Body of pancreas (tissue), 4 donors: Measurements from ENCODE around the gene IL1RL2.

ENCODE experiments used
- POLR2A ChIP-seq, 3 donors: fragments of 450-650 bp; IDR thresholded peaks; one replicate each; pipeline ENCODE4 v1.6.1; 2016; ENCODE audit warnings: antibody characterized with exemption in 3 of 3, mild to moderate bottlenecking in 2 of 3
- TF ChIP-seq, protein P1 (sequence below), 7 experiments: fragments of 450-650 bp in 4 of 7; fragments of 200-600 bp in 3 of 7; sonication (generic) in 3 of 7; IDR thresholded peaks; one replicate each; pipeline ENCODE4 v1.5.1; 2016 to 2019; ENCODE audit warnings: antibody characterized with exemption in 7 of 7

GRCh38 chr2:102235042-102235473 is 48.2 kb downstream of the IL1RL2 start:
- TF ChIP-seq, protein P1, sequence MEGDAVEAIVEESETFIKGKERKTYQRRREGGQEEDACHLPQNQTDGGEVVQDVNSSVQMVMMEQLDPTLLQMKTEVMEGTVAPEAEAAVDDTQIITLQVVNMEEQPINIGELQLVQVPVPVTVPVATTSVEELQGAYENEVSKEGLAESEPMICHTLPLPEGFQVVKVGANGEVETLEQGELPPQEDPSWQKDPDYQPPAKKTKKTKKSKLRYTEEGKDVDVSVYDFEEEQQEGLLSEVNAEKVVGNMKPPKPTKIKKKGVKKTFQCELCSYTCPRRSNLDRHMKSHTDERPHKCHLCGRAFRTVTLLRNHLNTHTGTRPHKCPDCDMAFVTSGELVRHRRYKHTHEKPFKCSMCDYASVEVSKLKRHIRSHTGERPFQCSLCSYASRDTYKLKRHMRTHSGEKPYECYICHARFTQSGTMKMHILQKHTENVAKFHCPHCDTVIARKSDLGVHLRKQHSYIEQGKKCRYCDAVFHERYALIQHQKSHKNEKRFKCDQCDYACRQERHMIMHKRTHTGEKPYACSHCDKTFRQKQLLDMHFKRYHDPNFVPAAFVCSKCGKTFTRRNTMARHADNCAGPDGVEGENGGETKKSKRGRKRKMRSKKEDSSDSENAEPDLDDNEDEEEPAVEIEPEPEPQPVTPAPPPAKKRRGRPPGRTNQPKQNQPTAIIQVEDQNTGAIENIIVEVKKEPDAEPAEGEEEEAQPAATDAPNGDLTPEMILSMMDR (IDR thresholded peaks at IDR 0.05): no peak
- no peak for TF ChIP-seq POLR2A (IDR thresholded peaks at IDR 0.05)
